Heart left ventricle (tissue), 16 donors: ENCODE measurements around the gene CENPC. TPM values are rescaled to one million over a fixed set of nuclear protein-coding genes. Genes with fewer than 3 reads are reported as not detected.

Experiments
- ATAC-seq, 4 donors: fragments of 200-7000 bp; cut with Tn5 transposase; one replicate each; pipeline ENCODE4 v1.9.1; 2020 to 2022; ENCODE audit warnings: moderate library complexity in 4 of 4, mild to moderate bottlenecking in 3 of 4, moderate number of reproducible peaks in 1 of 4
- DNase-seq, 5 donors: peaks; one replicate each; pipeline ENCODE4 v3.0.0-alpha.2; 2020
- H3K27ac ChIP-seq, 12 donors: fragments of 200-600 bp; sonication (generic) in 4 of 12; one replicate each; pipeline versions ENCODE4 v1.5.0 to v1.8.0; 2016 to 2022; ENCODE audit warnings: mild to moderate bottlenecking in 2 of 12
- H3K27me3 ChIP-seq, 9 donors: fragments of 200-600 bp; sonication (generic) in 2 of 9; one replicate each; pipeline versions ENCODE4 v1.5.1 to v1.8.0; 2016 to 2022; ENCODE audit warnings: mild to moderate bottlenecking in 3 of 9
- H3K36me3 ChIP-seq, 9 donors: fragments of 200-600 bp; sonication (generic) in 2 of 9; one replicate each; pipeline versions ENCODE4 v1.5.0 to v1.8.0; 2018 to 2022; ENCODE audit warnings: mild to moderate bottlenecking in 2 of 9
- H3K4me1 ChIP-seq, 12 donors: fragments of 200-600 bp; sonication (generic) in 4 of 12; one replicate each; pipeline versions ENCODE4 v1.5.0 to v1.8.0; 2016 to 2022; ENCODE audit warnings: mild to moderate bottlenecking in 3 of 12
- H3K4me3 ChIP-seq, 12 donors: fragments of 200-600 bp; sonication (generic) in 4 of 12; one replicate each; pipeline versions ENCODE4 v1.5.0 to v1.8.0; 2017 to 2022; ENCODE audit warnings: mild to moderate bottlenecking in 9 of 12, moderate library complexity in 4 of 12
- H3K9me3 ChIP-seq, 12 donors: fragments of 200-600 bp; sonication (generic) in 4 of 12; one replicate each; pipeline versions ENCODE4 v1.5.0 to v1.8.0; 2016 to 2022; ENCODE audit warnings: mild to moderate bottlenecking in 1 of 12
- CTCF ChIP-seq, 12 donors: fragments of 200-600 bp; sonication (generic) in 4 of 12; IDR thresholded peaks; one replicate each; pipeline versions ENCODE4 v1.5.0 to v1.8.0; 2018 to 2022; ENCODE audit warnings: antibody characterized with exemption in 12 of 12, mild to moderate bottlenecking in 5 of 12
- POLR2A ChIP-seq, 2 donors: fragments of 450-650 bp; IDR thresholded peaks; one replicate each; pipeline ENCODE4 v1.6.1; 2017; ENCODE audit warnings: antibody characterized with exemption in 2 of 2, mild to moderate bottlenecking in 2 of 2, moderate library complexity in 2 of 2
- WGBS, 4 donors: extraction: QIAGEN DNeasy Blood & Tissue Kit in 2 of 4; methylation state at CpG; one replicate each; pipeline versions ENCODE4 v1.1.5 to v1.1.7; 2013 to 2018; 5-methylcytosine and 5-hydroxymethylcytosine counted together
- intact Hi-C, 10 donors: fragments of 100-400 bp; cut with DNase I; formaldehyde crosslinking; loops; one replicate each; pipeline versions ENCODE4 v1.11.1 to v1.14.2; 2022
- polyA plus RNA-seq, 2 donors: library from polyadenylated mRNA; stranded (reverse); fragments of 200-250 nt; gene quantifications; one replicate each; pipeline ENCODE4 v1.2.3, GENCODE V29; 2013
- total RNA-seq, 9 donors: library from RNA; depleted of rRNA in 2 of 9; stranded (reverse); fragments of >200 nt in 2 of 9; fragmentation: NEBNext Ultra II Directional in 3 of 9; extraction: Animal tissue kit (Norgen Biotek cat#: 25700) in 3 of 9; gene quantifications; one replicate each; pipeline versions ENCODE4 v1.1.0 to v1.2.4, GENCODE V29; 2016 to 2023
- donor health status: ischemic (EF 13 %, LVEDD 7.1; RV severe dilation, severe dysfunction).
- donor health status: healthy with polysubstance abuse.
- donor health status: DM: no; HTN: yes; CAD: no.
- donor health status: DM: no; HTN: no; CAD: no.
- donor health status: ischemic (EF 25% LVEDD 6.9; RV normal size, moderate dysfunction).
- donor health status: ischemic (EF 25% LVEDD 5.7; RV mildly dilated, moderate dysfunction).
- donor health status: healthy.
- donor health status: DM: yes; HTN: yes; CAD: no.
- donor health status: ischemic (EF 35%, LVEDD 5.7; RV mildly dilated, moderate dysfunction).
- donor health status: nonischemic (EF 11% LVEDD 7.7; RV severe dilation, severe dysfunction).
- donor health status: DM: yes; HTN: yes; CAD: no.
- donor health status: PGD.
- donor health status: ischemic (EF 29% LVEDD 5.4; RV normal size, mild dysfunction).
- donor health status: nonischemic (EF 23%, LVEDD 6.1; RV moderate dilation, normal function).

CENPC gene
- total and polyA plus RNA-seq, 11 donors = 2.6 to 16.7 (median 8.2) TPM

DNA sequence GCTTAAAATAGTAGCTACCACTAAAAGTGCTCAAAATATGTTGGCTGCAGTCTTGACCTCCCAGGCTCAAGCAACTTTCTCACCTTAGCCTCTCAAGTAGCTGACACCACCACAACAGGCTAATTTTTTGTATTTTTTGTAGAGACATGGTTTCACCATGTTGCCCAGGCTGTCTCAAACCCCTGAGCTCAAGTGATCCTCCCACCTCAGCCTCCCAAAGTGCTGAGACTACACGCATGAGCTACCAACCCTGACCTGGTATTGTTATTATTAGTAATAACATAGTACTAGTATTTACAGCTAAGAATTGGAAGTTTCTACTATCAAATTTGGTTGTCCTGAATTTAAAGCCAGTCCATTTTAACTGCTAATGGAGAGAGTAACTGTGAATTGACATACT is 31.2 kb upstream of the CENPC start:
- Histone ChIP-seq H3K9me3 (no peaks in the 10 kb centered on the region), H3K36me3 (no peaks in the 10 kb centered on the region), H3K4me3 (no peak overlapping the region), H3K4me1 (no peaks in the 10 kb centered on the region), H3K27ac (no peak overlapping the region), H3K27me3 (no peaks in the 10 kb centered on the region)
- DNase-seq (no peak), ATAC-seq (no peak)
- no peak for TF ChIP-seq CTCF (IDR thresholded peaks at IDR 0.05)
- no peak for TF ChIP-seq POLR2A (IDR thresholded peaks at IDR 0.05)
- WGBS, 4 donors = 92 to 96% (median 94%) methylated on average over 1 of the region's 1 CpG
- intact Hi-C loops = no loop called here

DNA sequence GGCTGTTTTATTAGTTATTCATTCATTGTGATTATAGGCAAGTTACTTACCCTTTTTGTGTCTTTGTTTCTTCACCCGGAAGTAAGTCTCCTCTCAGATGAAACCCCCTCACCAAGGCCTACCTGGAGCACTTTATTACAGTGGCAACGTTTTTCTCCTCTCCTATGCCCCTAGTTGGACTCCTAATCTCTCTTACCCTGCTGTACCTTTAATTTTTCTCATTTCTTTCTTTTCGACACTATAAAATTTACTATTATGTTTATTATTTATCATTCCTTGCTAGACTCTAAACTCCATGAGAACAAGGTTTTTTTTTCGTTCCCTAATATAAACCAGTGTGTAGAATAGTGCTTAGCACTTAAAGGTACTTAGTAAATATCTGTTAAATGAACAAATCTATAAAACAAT is 30.8 kb upstream of the CENPC start:
- no peaks in the 10 kb centered on the region for H3K36me3 ChIP-seq
- TF ChIP-seq POLR2A (IDR thresholded peaks at IDR 0.05) (no peak), CTCF (IDR thresholded peaks at IDR 0.05) (no peak)

DNA sequence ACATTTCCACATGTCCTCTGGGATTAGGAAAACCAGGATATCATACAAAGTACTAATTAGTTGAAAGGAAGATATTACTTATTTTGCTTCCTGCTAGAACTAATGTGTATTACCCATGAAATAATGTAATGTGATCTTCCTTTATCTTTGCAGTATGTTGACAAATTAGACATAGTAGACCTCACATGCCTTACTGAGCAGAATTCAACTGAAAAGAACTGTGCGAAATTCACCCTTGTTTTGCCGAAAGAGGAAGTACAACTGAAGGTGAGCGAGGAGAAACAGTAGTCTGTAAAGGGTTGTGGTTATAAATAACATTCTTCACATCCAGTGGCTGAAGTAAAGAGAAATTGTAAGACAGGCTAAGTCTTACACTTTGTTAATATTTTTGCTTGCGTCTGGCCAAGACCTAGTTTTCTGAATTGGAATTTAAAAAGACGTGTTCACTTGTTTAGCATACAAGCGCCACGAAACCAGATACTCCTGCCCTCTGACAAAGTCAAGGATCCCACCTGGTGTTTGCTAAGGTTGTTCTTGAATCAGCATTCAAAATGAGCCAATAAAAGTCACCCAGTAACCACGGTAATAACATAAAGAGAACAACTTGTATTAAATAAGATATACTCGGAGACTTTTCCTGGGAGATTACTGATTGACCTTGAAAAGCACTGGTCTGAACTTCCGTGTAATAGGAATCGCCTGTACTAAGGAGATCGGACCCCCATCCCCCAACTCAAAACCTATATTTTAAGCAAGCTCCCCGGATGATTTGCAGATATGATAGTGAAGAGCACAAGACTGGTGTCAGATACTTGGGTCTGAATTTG is 30.1 kb upstream of the CENPC start:
- H3K4me3 ChIP-seq = no peak overlapping the region
- TF ChIP-seq POLR2A (IDR thresholded peaks at IDR 0.05) = no peak
- TF ChIP-seq CTCF (IDR thresholded peaks at IDR 0.05) = no peak
- 79 to 83% (median 82%) methylated on average over 13 of the region's 13 CpGs for WGBS, 4 donors

More for the DNA sequence above, 30.8 kb upstream of the CENPC start:
- H3K4me1 ChIP-seq = no peaks in the 10 kb centered on the region
- no peaks in the 10 kb centered on the region for H3K9me3 ChIP-seq
- no peak for DNase-seq
- no peaks in the 10 kb centered on the region for H3K27me3 ChIP-seq
- no peak overlapping the region for H3K4me3 ChIP-seq
- intact Hi-C loops = no loop called here
- WGBS, 4 donors = 79 to 86% (median 82%) methylated on average over 4 of the region's 4 CpGs
- H3K27ac ChIP-seq = no peak overlapping the region
- no peak for ATAC-seq

GRCh38 chr4:67573193-67573592 is 27.9 kb upstream of the CENPC start:
- Histone ChIP-seq H3K4me1 (no peaks in the 10 kb centered on the region), H3K36me3 (no peaks in the 10 kb centered on the region), H3K4me3 (no peak overlapping the region), H3K9me3 (no peaks in the 10 kb centered on the region), H3K27me3 (no peaks in the 10 kb centered on the region), H3K27ac (no peak overlapping the region)
- ATAC-seq (no peak), DNase-seq (no peak)
- intact Hi-C loops = no loop called here
- TF ChIP-seq CTCF (IDR thresholded peaks at IDR 0.05) (no peak), POLR2A (IDR thresholded peaks at IDR 0.05) (no peak)

More for the DNA sequence above, 30.1 kb upstream of the CENPC start:
- Histone ChIP-seq H3K27ac (no peak overlapping the region), H3K9me3 (no peaks in the 10 kb centered on the region), H3K4me1 (no peaks in the 10 kb centered on the region), H3K27me3 (no peaks in the 10 kb centered on the region), H3K36me3 (no peaks in the 10 kb centered on the region)
- DNase-seq (no peak), ATAC-seq (no peak)
- intact Hi-C loops = no loop called here
